ENCODE data around the gene DNAL4.

The DNAL4 gene

GRCh38 chr22:38792833-38793232 is 1.1 kb downstream of the DNAL4 start:
- in situ Hi-C loops (cut with MboI; ENCODE audit: low pct_unique_long_range_greater_than_20kb, low sequenced_read_pairs): no loop called here
- DNase-seq: no peak

- in situ Hi-C loops (cut with MboI; ENCODE audit: low pct_unique_long_range_greater_than_20kb, low sequenced_read_pairs): no loop called here
- no peak for DNase-seq
Observed at GRCh38 chr22:38789606-38790005, 4.3 kb downstream of the DNAL4 start.

GRCh38 chr22:38788846-38789245 is 5.1 kb downstream of the DNAL4 start:
- DNase-seq: no peak
- in situ Hi-C loops (cut with MboI; ENCODE audit: low pct_unique_long_range_greater_than_20kb, low sequenced_read_pairs): no loop called here

GRCh38 chr22:38788021-38788816 is 5.7 kb downstream of the DNAL4 start:
- no peak for DNase-seq
- in situ Hi-C loops (cut with MboI; ENCODE audit: low pct_unique_long_range_greater_than_20kb, low sequenced_read_pairs): no loop called here

- DNase-seq: no peak
- in situ Hi-C loops (cut with MboI; ENCODE audit: low pct_unique_long_range_greater_than_20kb, low sequenced_read_pairs): no loop called here
Observed at GRCh38 chr22:38786631-38787030, 7.3 kb downstream of the DNAL4 start.

- in situ Hi-C loops (cut with MboI; ENCODE audit: low pct_unique_long_range_greater_than_20kb, low sequenced_read_pairs): no loop called here
- no peak for DNase-seq
Observed at GRCh38 chr22:38784856-38785255, 9.1 kb downstream of the DNAL4 start.

GRCh38 chr22:38784035-38784434 is 9.9 kb downstream of the DNAL4 start:
- in situ Hi-C loops (cut with MboI; ENCODE audit: low pct_unique_long_range_greater_than_20kb, low sequenced_read_pairs): no loop called here
- no peak for DNase-seq

- no peak for DNase-seq
- in situ Hi-C loops (cut with MboI; ENCODE audit: low pct_unique_long_range_greater_than_20kb, low sequenced_read_pairs): no loop called here
Observed at GRCh38 chr22:38783095-38783615, 10.8 kb downstream of the DNAL4 start.

GRCh38 chr22:38782402-38783094 is 11.4 kb downstream of the DNAL4 start:
- in situ Hi-C loops (cut with MboI; ENCODE audit: low pct_unique_long_range_greater_than_20kb, low sequenced_read_pairs): no loop called here
- DNase-seq: peak; percentile 54

GRCh38 chr22:38781033-38781432 is 12.9 kb downstream of the DNAL4 start:
- no peak for DNase-seq
- in situ Hi-C loops (cut with MboI; ENCODE audit: low pct_unique_long_range_greater_than_20kb, low sequenced_read_pairs): no loop called here

GRCh38 chr22:38777087-38777671 is 16.8 kb downstream of the DNAL4 start:
- in situ Hi-C loops (cut with MboI; ENCODE audit: low pct_unique_long_range_greater_than_20kb, low sequenced_read_pairs): no loop called here
- DNase-seq: no peak

- in situ Hi-C loops (cut with MboI; ENCODE audit: low pct_unique_long_range_greater_than_20kb, low sequenced_read_pairs): no loop called here
Observed at GRCh38 chr22:38776086-38776485, 17.9 kb downstream of the DNAL4 start.

GRCh38 chr22:38775656-38776055 is 18.3 kb downstream of the DNAL4 start:
- in situ Hi-C loops (cut with MboI; ENCODE audit: low pct_unique_long_range_greater_than_20kb, low sequenced_read_pairs): no loop called here
- no peak for DNase-seq

More at GRCh38 chr22:38776086-38776485, 17.9 kb downstream of the DNAL4 start:
- DNase-seq: no peak

GRCh38 chr22:38774496-38775166 is 19.3 kb downstream of the DNAL4 start:
- DNase-seq: no peak

GRCh38 chr22:38773363-38773946 is 20.5 kb downstream of the DNAL4 start:
- in situ Hi-C loops (cut with MboI; ENCODE audit: low pct_unique_long_range_greater_than_20kb, low sequenced_read_pairs): no loop called here

More at GRCh38 chr22:38774496-38775166, 19.3 kb downstream of the DNAL4 start:
- in situ Hi-C loops (cut with MboI; ENCODE audit: low pct_unique_long_range_greater_than_20kb, low sequenced_read_pairs): no loop called here

GRCh38 chr22:38772623-38772873 is 21.4 kb downstream of the DNAL4 start:
- DNase-seq: no peak
- in situ Hi-C loops (cut with MboI; ENCODE audit: low pct_unique_long_range_greater_than_20kb, low sequenced_read_pairs): no loop called here

More at GRCh38 chr22:38773363-38773946, 20.5 kb downstream of the DNAL4 start:
- no peak for DNase-seq

- in situ Hi-C loops (cut with MboI; ENCODE audit: low pct_unique_long_range_greater_than_20kb, low sequenced_read_pairs): no loop called here
- no peak for DNase-seq
Observed at GRCh38 chr22:38770257-38770949, 23.5 kb downstream of the DNAL4 start.

GRCh38 chr22:38768036-38768435 is 25.9 kb downstream of the DNAL4 start:
- in situ Hi-C loops (cut with MboI; ENCODE audit: low pct_unique_long_range_greater_than_20kb, low sequenced_read_pairs): no loop called here
- DNase-seq: no peak

GRCh38 chr22:38767313-38767712 is 26.6 kb downstream of the DNAL4 start:
- in situ Hi-C loops (cut with MboI; ENCODE audit: low pct_unique_long_range_greater_than_20kb, low sequenced_read_pairs): no loop called here
- no peak for DNase-seq
